Left lung (tissue), 10 donors: ENCODE data around the gene COG5. TPM values are rescaled to one million over a fixed set of nuclear protein-coding genes. Genes with fewer than 3 reads are reported as not detected.

Experiments used
- ATAC-seq: fragments of 200-7000 bp; cut with Tn5 transposase; one replicate; pipeline ENCODE4 v1.9.1; 2020; ENCODE audit warnings: moderate library complexity
- DNase-seq, 4 donors: peaks; one replicate each; pipeline ENCODE4 v3.0.0-alpha.2; 2013 to 2020
- H3K27ac ChIP-seq, 2 donors: fragments of 200-600 bp; sonication (generic) in 1 of 2; one replicate each; pipeline versions ENCODE4 v1.5.0 to v1.8.0; 2020 to 2021
- H3K27me3 ChIP-seq, 2 donors: fragments of 200-600 bp; sonication (generic) in 1 of 2; one replicate each; pipeline versions ENCODE4 v1.5.0 to v1.8.0; 2020 to 2021
- H3K36me3 ChIP-seq, 2 donors: fragments of 200-600 bp; sonication (generic) in 1 of 2; one replicate each; pipeline versions ENCODE4 v1.5.0 to v1.8.0; 2020 to 2021
- H3K4me1 ChIP-seq, 2 donors: fragments of 200-600 bp; one replicate each; pipeline ENCODE4 v1.8.0; 2021
- H3K4me3 ChIP-seq, 2 donors: fragments of 200-600 bp; sonication (generic) in 1 of 2; one replicate each; pipeline versions ENCODE4 v1.5.0 to v1.8.0; 2020 to 2021; ENCODE audit warnings: mild to moderate bottlenecking in 1 of 2
- H3K9me3 ChIP-seq, 2 donors: fragments of 200-600 bp; sonication (generic) in 1 of 2; one replicate each; pipeline versions ENCODE4 v1.5.0 to v1.8.0; 2020 to 2021
- intact Hi-C, 2 donors: fragments of 100-400 bp; cut with DNase I; formaldehyde crosslinking; loops; one replicate each; pipeline versions ENCODE4 v1.11.2 to v1.14.2; 2022
- polyA plus RNA-seq, 6 donors: library from polyadenylated mRNA; unstranded; fragments of 120-200 nt; gene quantifications; one replicate each; pipeline ENCODE4 v1.2.1, GENCODE V29; 2013; ENCODE audit not compliant: insufficient read length in 6 of 6
- total RNA-seq, 2 donors: library from RNA; stranded (reverse); fragmentation: NEBNext Ultra II Directional; extraction: Animal tissue kit (Norgen Biotek cat#: 25700); gene quantifications; one replicate each; pipeline ENCODE4 v1.2.1, GENCODE V29; 2021
- TF ChIP-seq, protein P1 (sequence below), 2 donors: fragments of 200-600 bp; sonication (generic) in 1 of 2; IDR thresholded peaks; one replicate each; pipeline versions ENCODE4 v1.5.0 to v1.8.0; 2021; ENCODE audit warnings: antibody characterized with exemption in 2 of 2
- donor health status: DM: no; HTN: yes; CAD: no.
- donor health status: DM: no; HTN: no; CAD: no.

The COG5 gene
- total and polyA plus RNA-seq, 8 donors: 26.9 to 42.6 (median 33.4) TPM

DNA sequence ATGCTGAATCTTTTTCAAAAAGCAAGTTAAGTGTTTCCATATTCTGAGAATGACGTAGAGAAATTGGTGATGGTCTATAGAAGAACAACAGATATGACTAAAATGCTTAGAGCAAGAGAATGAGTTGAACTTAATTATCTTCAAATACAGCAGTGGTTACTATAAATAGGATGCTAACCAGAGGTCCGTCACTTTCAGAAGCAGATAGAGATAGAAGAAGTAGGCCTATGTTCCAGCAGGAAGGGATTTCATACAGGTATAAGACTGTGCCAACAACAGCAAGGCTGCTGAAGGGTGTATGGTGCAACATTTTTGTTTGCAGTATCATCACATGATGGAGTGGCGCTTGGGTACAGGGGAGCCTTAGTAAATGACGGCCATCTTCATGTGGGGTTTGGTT is 326.3 kb downstream of the COG5 start:
- Histone ChIP-seq H3K4me3 (no peak overlapping the region), H3K27me3 (no peaks in the 10 kb centered on the region), H3K27ac (no peak overlapping the region), H3K4me1 (peaks cover 0 to 3% of the 10 kb centered on the region in 2 donors), H3K36me3 (peaks cover 0 to 3% of the 10 kb centered on the region in 2 donors), H3K9me3 (no peaks in the 10 kb centered on the region)
- DNase-seq (no peak), ATAC-seq (no peak)
- TF ChIP-seq, protein P1, sequence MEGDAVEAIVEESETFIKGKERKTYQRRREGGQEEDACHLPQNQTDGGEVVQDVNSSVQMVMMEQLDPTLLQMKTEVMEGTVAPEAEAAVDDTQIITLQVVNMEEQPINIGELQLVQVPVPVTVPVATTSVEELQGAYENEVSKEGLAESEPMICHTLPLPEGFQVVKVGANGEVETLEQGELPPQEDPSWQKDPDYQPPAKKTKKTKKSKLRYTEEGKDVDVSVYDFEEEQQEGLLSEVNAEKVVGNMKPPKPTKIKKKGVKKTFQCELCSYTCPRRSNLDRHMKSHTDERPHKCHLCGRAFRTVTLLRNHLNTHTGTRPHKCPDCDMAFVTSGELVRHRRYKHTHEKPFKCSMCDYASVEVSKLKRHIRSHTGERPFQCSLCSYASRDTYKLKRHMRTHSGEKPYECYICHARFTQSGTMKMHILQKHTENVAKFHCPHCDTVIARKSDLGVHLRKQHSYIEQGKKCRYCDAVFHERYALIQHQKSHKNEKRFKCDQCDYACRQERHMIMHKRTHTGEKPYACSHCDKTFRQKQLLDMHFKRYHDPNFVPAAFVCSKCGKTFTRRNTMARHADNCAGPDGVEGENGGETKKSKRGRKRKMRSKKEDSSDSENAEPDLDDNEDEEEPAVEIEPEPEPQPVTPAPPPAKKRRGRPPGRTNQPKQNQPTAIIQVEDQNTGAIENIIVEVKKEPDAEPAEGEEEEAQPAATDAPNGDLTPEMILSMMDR (IDR thresholded peaks at IDR 0.05): no peak
- intact Hi-C loops: no loop called here

DNA sequence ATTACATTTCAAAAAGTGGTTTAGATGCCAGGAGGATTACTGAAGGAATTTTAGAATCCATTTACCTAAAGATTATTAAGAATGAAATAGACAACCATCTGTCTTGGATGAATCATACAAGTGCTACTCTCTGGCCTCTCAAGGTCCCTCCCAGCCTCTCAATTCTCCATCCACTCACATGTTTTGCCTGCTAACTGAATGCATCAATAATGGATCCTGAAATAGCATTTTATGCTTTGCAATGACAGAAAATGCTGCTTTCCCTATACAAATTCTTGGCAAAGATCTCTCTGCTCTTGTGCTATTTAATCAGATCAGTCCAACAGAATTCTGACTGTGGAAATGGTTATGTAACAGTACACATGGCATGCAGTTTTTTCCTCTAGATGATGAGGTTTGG is 326.9 kb downstream of the COG5 start:
- no peak for ATAC-seq
- Histone ChIP-seq H3K4me1 (peaks cover 0 to 3% of the 10 kb centered on the region in 2 donors), H3K27ac (no peak overlapping the region), H3K4me3 (no peak overlapping the region), H3K36me3 (peaks cover 0 to under 1% of the 10 kb centered on the region in 2 donors), H3K27me3 (no peaks in the 10 kb centered on the region), H3K9me3 (no peaks in the 10 kb centered on the region)
- intact Hi-C loops: no loop called here
- DNase-seq: peak in 1 of 4 donors; percentile 9
- TF ChIP-seq, protein P1 (IDR thresholded peaks at IDR 0.05): no peak

DNA sequence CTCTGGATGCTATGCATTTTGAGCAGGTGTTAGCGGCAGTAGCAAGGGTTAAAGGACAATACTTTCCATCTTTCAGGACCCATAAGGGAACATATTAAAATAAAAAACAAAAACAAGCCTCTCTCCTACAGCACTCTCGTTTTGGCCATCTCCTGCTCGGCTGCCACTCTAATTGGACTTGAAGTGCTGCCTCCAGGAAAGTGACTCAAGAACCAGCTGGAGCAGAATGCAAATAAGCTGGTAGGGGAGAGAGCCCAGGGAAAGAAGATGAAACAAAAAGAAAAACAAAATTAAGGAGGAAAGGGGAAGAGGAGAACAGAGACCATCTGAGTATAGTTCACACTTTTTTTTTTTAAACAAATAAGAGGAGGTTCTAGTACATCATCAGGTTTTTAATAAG is 329.3 kb downstream of the COG5 start:
- Histone ChIP-seq H3K4me3 (no peak overlapping the region), H3K27me3 (no peaks in the 10 kb centered on the region), H3K9me3 (no peaks in the 10 kb centered on the region), H3K27ac (no peak overlapping the region), H3K4me1 (peaks cover 0 to 3% of the 10 kb centered on the region in 2 donors), H3K36me3 (no peaks in the 10 kb centered on the region)
- peak; percentile 71 for ATAC-seq
- intact Hi-C loops: no loop called here
- TF ChIP-seq, protein P1 (IDR thresholded peaks at IDR 0.05): no peak
- no peak for DNase-seq

GRCh38 chr7:107233981-107234380 is 329.7 kb downstream of the COG5 start:
- Histone ChIP-seq H3K4me3 (no peak overlapping the region), H3K4me1 (peaks cover 0 to 3% of the 10 kb centered on the region in 2 donors), H3K36me3 (peaks cover 0 to 4% of the 10 kb centered on the region in 2 donors), H3K27ac (no peak overlapping the region), H3K27me3 (no peaks in the 10 kb centered on the region), H3K9me3 (no peaks in the 10 kb centered on the region)
- intact Hi-C loops: no loop called here
- ATAC-seq (no peak), DNase-seq (no peak)
- TF ChIP-seq, protein P1 (IDR thresholded peaks at IDR 0.05): no peak

GRCh38 chr7:107233174-107233573 is 330.5 kb downstream of the COG5 start:
- TF ChIP-seq, protein P1 (IDR thresholded peaks at IDR 0.05): no peak
- DNase-seq: no peak
- H3K36me3 ChIP-seq: peaks cover 0 to 6% of the 10 kb centered on the region in 2 donors

More at GRCh38 chr7:107233174-107233573, 330.5 kb downstream of the COG5 start:
- H3K4me3 ChIP-seq: no peak overlapping the region
- no peaks in the 10 kb centered on the region for H3K9me3 ChIP-seq
- peaks cover 0 to 3% of the 10 kb centered on the region in 2 donors for H3K4me1 ChIP-seq
- intact Hi-C loops: no loop called here
- H3K27ac ChIP-seq: no peak overlapping the region
- H3K27me3 ChIP-seq: no peaks in the 10 kb centered on the region
- no peak for ATAC-seq
